GM19397 (cell line): ENCODE data around the gene ATP6V0C.

Experiments used
- ATAC-seq: cut with Tn5 transposase; IDR thresholded peaks from one replicate; pipeline ENCODE4 v1.9.1; 2021; ENCODE audit warnings: mild to moderate bottlenecking, moderate library complexity; ENCODE audit not compliant: unreplicated experiment

The ATP6V0C gene

GRCh38 chr16:2513405-2514332 is at the start of gene ATP6V0C:
Gene ATP6V0C, plus strand, starts transcription at chr16:2513952. Its CDS starts 152 bp downstream, at chr16:2514104.
- peak; percentile 71 for ATAC-seq

DNA sequence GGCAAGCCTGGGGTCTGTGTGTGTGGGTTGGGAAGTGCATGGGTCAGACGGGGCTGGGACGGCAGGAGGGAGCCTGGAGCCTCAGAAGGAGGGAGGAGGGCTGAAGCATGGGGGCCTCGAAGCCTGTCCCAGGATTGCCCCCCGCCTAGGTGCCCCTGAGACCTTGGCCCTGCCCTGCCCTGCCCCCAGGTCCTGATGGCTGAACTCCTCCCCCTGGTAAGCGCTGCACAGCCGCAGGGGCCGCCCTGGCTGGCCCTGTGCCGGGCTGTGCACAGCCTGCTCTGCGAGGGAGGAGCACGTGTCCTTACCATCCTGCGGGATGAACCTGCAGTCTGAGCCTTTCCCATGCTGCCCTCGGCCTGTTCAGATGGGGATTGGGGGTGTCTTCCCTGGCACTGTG is 49.4 kb upstream of the ATP6V0C start:
- no peak for ATAC-seq

DNA sequence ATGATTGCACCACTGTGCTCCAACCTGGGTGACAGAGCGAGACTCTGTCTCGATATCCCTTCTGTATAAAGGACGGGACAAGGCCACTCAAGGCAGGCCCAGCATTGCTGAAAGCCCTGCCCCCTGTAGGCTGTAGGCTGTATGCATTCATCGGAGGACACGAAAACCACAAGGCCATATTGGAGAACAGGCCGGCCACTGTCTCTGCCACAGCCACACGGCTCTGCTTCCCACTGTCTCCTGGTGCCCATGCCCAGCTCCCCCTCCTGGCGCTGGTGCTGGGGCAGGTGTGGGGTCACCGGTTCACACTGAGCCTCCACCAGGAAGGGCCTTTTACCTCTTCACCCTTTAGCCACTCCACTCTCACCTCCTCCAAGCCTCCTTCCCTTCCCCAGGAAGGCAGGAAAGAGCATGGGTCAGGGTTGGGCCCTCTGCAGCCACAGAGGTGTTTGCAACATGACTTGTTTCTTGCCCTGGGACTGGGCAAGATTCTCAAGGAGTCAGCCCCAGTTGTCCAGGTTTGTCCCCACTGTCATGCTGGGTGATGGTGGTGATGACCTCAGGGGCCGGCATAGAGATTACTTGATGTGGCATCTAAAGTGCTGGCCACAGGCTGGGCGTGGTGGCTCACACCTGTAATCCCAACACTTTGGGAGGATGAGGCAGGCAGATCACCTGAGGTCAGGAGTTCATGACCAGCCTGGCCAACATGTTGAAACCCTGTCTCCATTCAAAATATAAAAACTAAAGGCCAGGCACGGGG is 47.9 kb upstream of the ATP6V0C start:
- ATAC-seq = no peak

DNA sequence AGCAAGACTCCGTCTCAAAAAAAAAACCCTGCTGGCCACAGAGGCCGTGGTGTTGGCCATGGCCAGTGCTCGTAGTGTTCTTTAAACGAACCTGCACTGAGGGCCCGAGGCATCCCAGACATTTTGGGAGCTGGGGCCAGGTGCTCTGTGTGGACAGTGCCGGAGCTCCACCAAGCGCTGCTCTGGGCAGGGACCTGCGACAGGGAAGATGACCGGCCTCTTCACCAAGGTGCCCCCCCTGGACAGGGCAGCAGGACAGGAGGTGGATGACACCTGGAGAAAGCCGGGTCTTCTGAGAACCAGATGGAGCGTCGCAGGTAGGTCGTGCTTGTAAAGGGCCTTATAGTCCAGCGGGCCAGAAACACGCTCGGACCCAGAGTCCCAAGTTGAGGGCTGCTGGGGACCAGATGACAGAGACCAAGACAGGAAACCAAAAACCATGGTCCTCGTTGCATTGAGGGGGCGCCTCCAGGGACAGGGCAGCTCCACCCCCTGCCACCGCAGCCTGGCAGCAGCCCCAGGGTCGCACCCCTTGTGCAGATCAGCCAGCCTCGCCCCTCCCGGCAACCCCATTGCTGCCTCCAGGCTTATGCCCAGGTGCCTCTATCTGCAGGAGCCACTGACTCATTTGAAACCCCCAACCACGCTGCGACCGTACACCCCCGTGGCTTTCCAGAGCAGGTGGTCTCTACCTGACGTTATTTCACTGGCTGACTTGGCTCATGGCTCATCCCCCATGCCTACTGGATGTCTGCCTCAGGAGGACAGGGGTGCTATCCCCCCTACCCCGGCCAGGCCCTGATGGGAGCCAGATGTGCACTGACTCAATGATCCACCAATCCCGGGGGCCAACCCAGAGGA is 46.9 kb upstream of the ATP6V0C start:
- no peak for ATAC-seq

DNA sequence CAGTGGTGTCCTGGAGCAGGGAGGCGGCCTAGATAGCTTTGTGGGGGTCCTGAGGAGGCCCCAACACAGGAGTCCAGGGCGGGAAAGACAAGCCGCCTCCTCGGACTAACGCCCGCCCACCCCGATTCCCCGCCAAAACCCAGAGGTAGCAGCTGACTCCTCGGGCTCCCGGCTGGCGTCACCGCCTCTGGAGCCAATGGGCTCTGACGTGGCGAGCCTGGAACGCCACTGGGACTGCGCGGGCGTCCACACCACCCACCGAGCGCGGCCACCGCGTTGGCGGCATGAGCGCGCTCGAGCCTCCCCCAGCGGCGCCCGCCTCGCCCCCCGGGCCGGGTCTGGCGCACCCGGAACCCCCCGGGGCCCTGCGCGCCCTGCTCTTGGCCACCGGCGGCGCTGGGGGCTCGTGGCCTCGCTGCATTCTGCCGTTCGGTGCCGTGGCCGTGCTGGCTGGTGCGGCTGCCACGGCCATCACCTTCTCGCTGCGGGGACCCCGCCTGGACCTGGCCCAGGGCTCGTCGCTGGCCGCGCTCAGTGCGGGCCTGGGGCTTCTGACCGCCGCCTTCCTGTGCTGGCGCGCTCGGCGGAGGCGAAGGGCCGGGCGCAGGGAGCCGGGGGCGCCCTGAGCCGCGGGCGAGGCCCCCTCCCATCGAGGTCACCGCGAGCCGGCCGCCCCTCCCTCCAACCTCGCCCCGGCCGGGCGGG is 46.1 kb upstream of the ATP6V0C start:
- no peak for ATAC-seq

DNA sequence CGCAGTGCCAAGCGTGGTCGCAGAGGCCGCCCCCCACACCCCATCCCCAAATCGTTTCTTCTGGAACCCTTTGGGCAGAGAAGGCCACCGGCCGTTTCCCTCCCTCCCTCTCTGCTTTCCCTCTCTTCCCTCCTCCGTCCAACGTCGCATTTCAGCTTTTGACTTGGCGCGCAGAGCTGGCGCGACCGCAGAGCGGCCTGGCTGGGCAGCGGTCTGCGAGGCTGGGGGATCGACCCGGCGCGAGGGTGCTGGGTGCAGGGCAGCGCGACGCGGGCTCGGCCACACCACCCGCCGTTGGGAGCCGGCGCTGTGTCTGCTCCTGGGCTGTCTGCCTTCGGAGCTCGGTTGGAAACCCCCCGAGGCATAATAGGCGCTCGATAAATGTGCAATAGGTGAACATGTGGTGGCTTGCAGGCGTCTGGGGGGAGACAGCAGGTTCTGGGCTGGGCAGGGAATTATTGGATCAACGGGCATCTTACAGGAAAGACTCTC is 45.5 kb upstream of the ATP6V0C start:
- no peak for ATAC-seq

- ATAC-seq = no peak
Measured at GRCh38 chr16:2468725-2469398, 44.9 kb upstream of the ATP6V0C start.

- no peak for ATAC-seq
Measured at GRCh38 chr16:2469399-2470233, 44.1 kb upstream of the ATP6V0C start.

GRCh38 chr16:2470234-2470601 is 43.5 kb upstream of the ATP6V0C start:
- no peak for ATAC-seq

- no peak for ATAC-seq
Measured at GRCh38 chr16:2470603-2471015, 43.1 kb upstream of the ATP6V0C start.

DNA sequence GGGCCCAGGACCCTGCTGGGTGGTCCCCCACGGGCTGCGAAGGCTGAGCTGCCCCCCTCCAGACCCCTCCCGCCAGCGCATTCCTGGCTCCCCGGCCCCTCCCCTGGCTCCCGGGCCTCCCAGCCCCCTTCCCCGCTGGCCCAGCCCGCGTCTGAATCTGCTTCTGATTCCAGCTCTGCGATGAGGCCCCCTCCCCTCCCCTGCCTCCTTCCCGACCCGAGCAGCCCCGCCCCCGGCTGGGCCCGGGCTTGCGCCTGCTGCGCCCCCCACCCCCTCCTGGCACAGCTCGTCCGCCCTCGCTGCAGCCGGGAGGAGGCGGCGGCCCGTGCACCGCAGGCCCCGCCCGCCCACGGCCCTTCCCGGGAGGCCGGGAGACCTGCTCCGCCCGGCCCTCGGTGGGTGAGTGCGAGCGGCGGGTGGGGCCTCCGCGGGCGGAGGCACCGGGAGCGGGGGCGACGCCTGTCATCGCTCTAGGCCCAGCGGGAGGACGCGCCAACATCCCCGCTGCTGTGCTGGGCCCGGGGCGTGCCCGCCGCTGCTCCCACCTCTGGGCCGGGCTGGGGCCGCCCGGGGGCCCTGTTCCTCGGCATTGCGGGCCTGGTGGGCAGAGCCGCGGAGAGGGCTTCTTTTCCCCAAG is 42.6 kb upstream of the ATP6V0C start, which contains the start of gene NTN3:
NTN3 (plus strand) TSS at position 282 of the 637 bp plus-strand sequence. CDS start 405 bp downstream, outside the sequence.
- ATAC-seq = no peak

GRCh38 chr16:2471653-2472487 is 41.9 kb upstream of the ATP6V0C start:
- no peak for ATAC-seq

GRCh38 chr16:2472488-2472864 is 41.3 kb upstream of the ATP6V0C start:
- ATAC-seq = no peak

GRCh38 chr16:2472885-2473445 is 40.8 kb upstream of the ATP6V0C start:
- no peak for ATAC-seq

- ATAC-seq = no peak
Measured at GRCh38 chr16:2473446-2473926, 40.3 kb upstream of the ATP6V0C start.

DNA sequence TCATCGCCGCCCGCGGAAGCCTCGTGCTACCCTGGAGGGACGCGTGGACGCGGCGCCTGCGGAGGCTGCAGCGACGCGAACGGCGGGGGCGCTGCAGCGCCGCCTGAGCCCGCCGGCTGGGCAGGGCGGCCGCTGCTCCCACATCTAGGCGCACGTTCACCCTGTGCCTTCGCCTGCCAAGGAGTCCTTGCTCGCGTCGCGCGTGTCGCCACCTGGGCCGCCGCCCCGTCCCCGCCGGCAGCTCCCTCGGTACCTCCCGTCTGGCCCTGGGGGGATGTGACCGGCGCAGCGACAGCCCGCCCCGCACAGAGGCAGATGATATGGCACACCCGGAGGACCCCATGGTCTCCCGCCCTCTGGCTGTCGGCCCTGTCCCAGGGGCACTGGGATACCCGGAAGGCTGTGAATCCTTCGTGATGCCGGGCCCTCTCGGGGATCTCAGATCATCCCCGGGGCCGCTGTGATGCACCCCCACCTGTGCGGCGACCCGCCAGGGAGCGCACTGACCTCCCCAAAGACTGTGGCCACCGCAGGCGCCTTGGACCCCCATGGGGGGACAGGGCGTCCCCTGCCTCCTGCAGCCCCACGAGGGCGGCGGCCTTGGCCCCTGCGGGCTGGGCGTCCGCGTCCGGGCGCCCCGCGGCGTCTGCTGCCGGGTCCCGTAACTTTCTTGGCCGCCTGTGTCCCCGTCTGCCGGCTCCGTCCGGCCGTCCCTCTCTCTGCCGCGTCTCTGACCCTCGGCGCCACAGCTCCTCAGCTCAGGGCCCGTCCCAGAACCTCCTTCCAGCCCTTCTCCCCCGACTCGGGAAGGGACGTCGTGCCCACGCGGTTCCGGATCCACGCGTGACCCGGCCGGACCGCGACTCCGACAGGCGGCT is 39.5 kb upstream of the ATP6V0C start:
- ATAC-seq = peak; percentile 19
